Measurements from ENCODE around the gene KDM4D. TPM values are rescaled to one million over a fixed set of nuclear protein-coding genes. Genes with fewer than 3 reads are reported as not detected.

KDM4D gene
- total and polyA plus RNA-seq, 9 of the 15 experiments (the other 6 are each of a cell fraction or from before 2014, with no cell fraction given) = 0.34 to 1.1 (median 0.50) TPM

DNA sequence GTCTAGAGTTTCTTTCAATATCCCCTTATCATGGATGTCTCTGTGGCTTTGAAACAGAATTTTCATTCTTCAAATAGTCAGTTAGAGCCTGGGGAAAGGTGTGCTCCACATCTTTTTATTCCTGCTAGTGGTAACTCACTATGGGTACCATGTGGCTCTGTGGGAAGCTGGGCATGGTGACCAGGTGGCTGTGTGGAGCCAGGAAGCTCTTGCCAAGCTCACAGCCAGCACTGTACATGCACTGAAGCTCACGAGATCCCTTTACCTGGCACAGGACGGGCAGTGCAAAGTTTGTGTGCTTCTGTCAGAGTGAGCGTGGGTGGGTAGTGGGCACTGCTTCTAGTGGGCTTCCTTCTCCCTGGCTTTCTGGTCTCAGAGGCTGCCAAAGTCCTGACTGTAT is 69.4 kb downstream of the KDM4D start:
- FAIRE-seq (no peak), DNase-seq (ENCODE audit: extremely low read depth in 1 of 4, low spot score in 3 of 4) (no peak), ATAC-seq (no peak)
- no peaks in the 10 kb centered on the region for H3K9me3 ChIP-seq (replicated peaks; ENCODE audit: control insufficient read depth, insufficient read depth, low read depth, low read length)
- no peaks in the 10 kb centered on the region for H4K20me1 ChIP-seq (replicated peaks; ENCODE audit: control insufficient read depth, insufficient read depth, low read length)
- intact Hi-C loops (cut with micrococcal nuclease) = no loop called here
- in situ Hi-C loops (cut with MboI) = no loop called here
- H3K4me2 ChIP-seq (ENCODE audit: insufficient read depth, low read length) = no peak overlapping the region
- ChIA-PET POLR2A (interaction anchor here (1.8 to 1.9 kb wide), 2 partner anchors 10 to 24 kb away, joined by 4 to 6 read pairs; partner anchors contain the start of gene SRSF8), CTCF (ENCODE audit: low intra/inter-chr PET ratio) (no interaction called here)
- no peaks in the 10 kb centered on the region for H3K9me1 ChIP-seq (ENCODE audit: control insufficient read depth, insufficient read depth, low read length)
- no peak overlapping the region for H3K9ac ChIP-seq (ENCODE audit: insufficient read depth in 1 of 2, low read depth in 2 of 2, low read length in 2 of 2)
- no peak overlapping the region for H2AFZ ChIP-seq (ENCODE audit: low read depth, low read length)
- BruUV-seq (replicated peaks) = no TSS peak
- 10% methylated on average over 3 of the region's 3 CpGs for WGBS (ENCODE audit: insufficient coverage, low coverage, missing lambda C conversion rate)
- no peaks in the 10 kb centered on the region for H3K4me1 ChIP-seq (replicated peaks in 1 of 2; ENCODE audit: control insufficient read depth in 2 of 2, insufficient read depth in 2 of 2, low read length in 2 of 2)
- no peak overlapping the region for H3K27ac ChIP-seq (ENCODE audit: extremely low read depth, low read depth, low read length)
- H3K36me3 ChIP-seq (ENCODE audit: control insufficient read depth, insufficient read depth, low read length) = no peaks in the 10 kb centered on the region
- H3K4me3 ChIP-seq = no peak overlapping the region
- no peaks in the 10 kb centered on the region for H3K79me2 ChIP-seq (ENCODE audit: control insufficient read depth, insufficient read depth, low read length)
- TF ChIP-seq SNIP1 (IDR thresholded peaks at IDR 0.05; ENCODE audit: low read depth) = no peak
- peaks cover 0 to 27% of the 10 kb centered on the region in 2 experiments; a peak in 4 of 5 replicates for H3K27me3 ChIP-seq (ENCODE audit: control insufficient read depth in 2 of 2, insufficient read depth in 2 of 2, low read length in 2 of 2)

DNA sequence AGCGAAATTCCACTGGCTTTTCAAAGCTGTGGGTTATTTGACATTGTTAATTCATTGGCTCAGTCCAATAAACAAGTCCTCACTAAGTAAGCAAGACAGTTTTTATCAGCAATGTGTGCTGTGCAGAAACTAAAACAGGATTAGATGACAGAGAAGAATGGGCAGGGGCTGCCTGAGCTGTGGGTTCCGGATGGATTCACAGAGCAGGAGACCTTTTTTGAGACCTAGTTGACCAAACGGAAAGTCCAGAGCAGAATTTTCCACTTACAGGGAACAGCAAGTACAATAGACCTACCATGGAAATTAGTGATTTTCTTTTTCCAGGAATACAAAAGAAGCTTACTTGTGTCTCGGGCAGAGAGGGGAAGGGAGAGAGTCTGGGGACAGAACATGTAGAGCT is 70.5 kb downstream of the KDM4D start:
- Histone ChIP-seq H3K27me3 (ENCODE audit: control insufficient read depth in 2 of 2, insufficient read depth in 2 of 2, low read length in 2 of 2) (peaks cover 0 to 27% of the 10 kb centered on the region in 2 experiments; a peak in 4 of 5 replicates), H2AFZ (ENCODE audit: low read depth, low read length) (no peak overlapping the region), H3K9me3 (replicated peaks; ENCODE audit: control insufficient read depth, insufficient read depth, low read depth, low read length) (no peaks in the 10 kb centered on the region), H3K27ac (ENCODE audit: extremely low read depth, low read depth, low read length) (no peak overlapping the region), H3K4me3 (no peak overlapping the region), H3K9me1 (ENCODE audit: control insufficient read depth, insufficient read depth, low read length) (no peaks in the 10 kb centered on the region), H3K79me2 (ENCODE audit: control insufficient read depth, insufficient read depth, low read length) (no peaks in the 10 kb centered on the region), H3K4me2 (ENCODE audit: insufficient read depth, low read length) (peak overlapping the region; percentile 17; the same call in 1 of the 2 replicates), H3K4me1 (replicated peaks in 1 of 2; ENCODE audit: control insufficient read depth in 2 of 2, insufficient read depth in 2 of 2, low read length in 2 of 2) (no peaks in the 10 kb centered on the region), H4K20me1 (replicated peaks; ENCODE audit: control insufficient read depth, insufficient read depth, low read length) (no peaks in the 10 kb centered on the region), H3K9ac (ENCODE audit: insufficient read depth in 1 of 2, low read depth in 2 of 2, low read length in 2 of 2) (no peak overlapping the region), H3K36me3 (ENCODE audit: control insufficient read depth, insufficient read depth, low read length) (no peaks in the 10 kb centered on the region)
- POLR2A ChIA-PET = interaction anchor here (0.7 to 1.9 kb wide), 4 partner anchors 11 to 745 kb away, joined by 3 to 6 read pairs (median 4); partner anchors contain the start of genes FAM76B and SRSF8
- ATAC-seq (no peak), DNase-seq (ENCODE audit: extremely low read depth in 1 of 4, low spot score in 3 of 4) (no peak), FAIRE-seq (no peak)
- in situ Hi-C loops (cut with MboI) (no loop called here), intact Hi-C loops (cut with micrococcal nuclease) (no loop called here)
- BruUV-seq (replicated peaks) = no TSS peak
- no peak for TF ChIP-seq ZNF384 (IDR thresholded peaks at IDR 0.05; ENCODE audit: low read depth, low read length)
- WGBS (ENCODE audit: insufficient coverage, low coverage, missing lambda C conversion rate) = 11% methylated on average over 4 of the region's 4 CpGs
- CTCF ChIA-PET (ENCODE audit: low intra/inter-chr PET ratio) = no interaction called here

Data from K562 (cell line).